ENCODE results near the gene MYO7B. TPM values are rescaled to one million over a fixed set of nuclear protein-coding genes. Genes with fewer than 3 reads are reported as not detected.

The MYO7B gene
- total RNA-seq, 6 experiments from 2014 or later = 0.74 to 1.3 (median 0.98) TPM

- Mint-ChIP-seq H3K27ac (no peak overlapping the region), H3K4me1 (ENCODE audit: low read depth) (no peaks in the 10 kb centered on the region), H3K27me3 (ENCODE audit: insufficient read depth) (peaks cover 31% of the 10 kb centered on the region), H3K4me3 (no peak overlapping the region), H3K9me3 (no peaks in the 10 kb centered on the region; the same call in 1 of the 2 replicates), H3K36me3 (ENCODE audit: low read depth) (no peaks in the 10 kb centered on the region)
- no peak for DNase-seq
- no peak for TF ChIP-seq CTCF (IDR thresholded peaks at IDR 0.05)
These were observed 10.3 kb downstream of the MYO7B start for GRCh38 chr2:127545796-127546195.

- no peak for TF ChIP-seq CTCF (IDR thresholded peaks at IDR 0.05)
- Mint-ChIP-seq H3K9me3 (no peaks in the 10 kb centered on the region; the same call in 1 of the 2 replicates), H3K4me3 (no peak overlapping the region), H3K27me3 (ENCODE audit: insufficient read depth) (peaks cover 26% of the 10 kb centered on the region), H3K36me3 (ENCODE audit: low read depth) (no peaks in the 10 kb centered on the region), H3K27ac (no peak overlapping the region), H3K4me1 (ENCODE audit: low read depth) (no peaks in the 10 kb centered on the region)
- no peak for DNase-seq
These were observed 11.3 kb downstream of the MYO7B start for GRCh38 chr2:127546797-127547196.

- DNase-seq = no peak
- TF ChIP-seq CTCF (IDR thresholded peaks at IDR 0.05) = no peak
- H3K4me1 Mint-ChIP-seq (ENCODE audit: low read depth) = no peaks in the 10 kb centered on the region
- H3K9me3 Mint-ChIP-seq = peaks cover 5% of the 10 kb centered on the region; the same call in 1 of the 2 replicates
- no peak overlapping the region for H3K4me3 Mint-ChIP-seq
- H3K27ac Mint-ChIP-seq = no peak overlapping the region
- H3K36me3 Mint-ChIP-seq (ENCODE audit: low read depth) = no peaks in the 10 kb centered on the region
- peaks cover 33% of the 10 kb centered on the region for H3K27me3 Mint-ChIP-seq (ENCODE audit: insufficient read depth)
These were observed 15.9 kb downstream of the MYO7B start for GRCh38 chr2:127551221-127551930.

- no peaks in the 10 kb centered on the region for H3K4me1 Mint-ChIP-seq (ENCODE audit: low read depth)
These were observed 16.9 kb downstream of the MYO7B start for GRCh38 chr2:127552336-127552735.

GRCh38 chr2:127552846-127553245 lies 17.4 kb downstream of the MYO7B start:
- Mint-ChIP-seq H3K9me3 (peaks cover 10% of the 10 kb centered on the region), H3K36me3 (ENCODE audit: low read depth) (peaks cover 9% of the 10 kb centered on the region; the same call in 1 of the 2 replicates), H3K27me3 (ENCODE audit: insufficient read depth) (peaks cover 45% of the 10 kb centered on the region), H3K4me3 (no peak overlapping the region), H3K27ac (no peak overlapping the region), H3K4me1 (ENCODE audit: low read depth) (no peaks in the 10 kb centered on the region)
- DNase-seq = no peak
- TF ChIP-seq CTCF (IDR thresholded peaks at IDR 0.05) = no peak

More at GRCh38 chr2:127552336-127552735, 16.9 kb downstream of the MYO7B start:
- no peak overlapping the region for H3K27ac Mint-ChIP-seq
- H3K36me3 Mint-ChIP-seq (ENCODE audit: low read depth) = peaks cover 8% of the 10 kb centered on the region; the same call in 1 of the 2 replicates
- DNase-seq = no peak
- no peak for TF ChIP-seq CTCF (IDR thresholded peaks at IDR 0.05)
- H3K27me3 Mint-ChIP-seq (ENCODE audit: insufficient read depth) = peaks cover 42% of the 10 kb centered on the region
- H3K4me3 Mint-ChIP-seq = no peak overlapping the region
- H3K9me3 Mint-ChIP-seq = peaks cover 10% of the 10 kb centered on the region

Measured in HFFc6 (cell line).